Left kidney (tissue), 2 donors: Measurements from ENCODE around the gene MYO1G. TPM values are rescaled to one million over a fixed set of nuclear protein-coding genes. Genes with fewer than 3 reads are reported as not detected.
"Not testable (repeated sequence)": the region's sequence is repeated elsewhere in the genome, so short reads cannot be mapped to it uniquely, and the experiment has no call there.

ENCODE experiments used
- DNase-seq: peaks from one replicate; pipeline ENCODE4 v3.0.0-alpha.2; 2013
- polyA plus RNA-seq: library from polyadenylated mRNA; unstranded; fragments of 120-200 nt; gene quantifications from one replicate; pipeline ENCODE4 v1.2.1, GENCODE V29; 2013; ENCODE audit not compliant: insufficient read length

Gene MYO1G
- polyA plus RNA-seq, 1 donor, result 0.53 TPM

- no peak for DNase-seq
These were observed 35.2 kb downstream of the MYO1G start for GRCh38 chr7:44943631-44944030.

DNA sequence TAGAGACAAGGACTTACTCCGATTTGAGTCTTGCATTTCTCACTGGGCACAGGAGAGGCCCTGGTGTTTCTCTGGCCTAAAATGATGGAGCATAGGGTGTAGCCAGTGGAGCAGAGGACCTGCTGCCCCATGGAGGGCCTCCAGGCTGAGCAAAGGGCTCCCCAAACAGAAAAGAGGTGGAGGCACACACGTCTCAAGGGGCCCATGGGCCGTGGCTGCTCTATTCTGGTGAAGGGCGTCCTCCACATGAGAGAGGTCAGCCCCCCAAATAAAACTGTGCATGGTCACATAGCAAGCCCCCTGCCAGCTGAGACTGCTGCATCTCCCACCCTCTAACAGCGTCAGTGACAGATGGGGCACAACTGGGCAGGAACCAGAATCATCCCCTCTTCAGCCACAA, 41.4 kb downstream of the MYO1G start:
- DNase-seq, result no peak

DNA sequence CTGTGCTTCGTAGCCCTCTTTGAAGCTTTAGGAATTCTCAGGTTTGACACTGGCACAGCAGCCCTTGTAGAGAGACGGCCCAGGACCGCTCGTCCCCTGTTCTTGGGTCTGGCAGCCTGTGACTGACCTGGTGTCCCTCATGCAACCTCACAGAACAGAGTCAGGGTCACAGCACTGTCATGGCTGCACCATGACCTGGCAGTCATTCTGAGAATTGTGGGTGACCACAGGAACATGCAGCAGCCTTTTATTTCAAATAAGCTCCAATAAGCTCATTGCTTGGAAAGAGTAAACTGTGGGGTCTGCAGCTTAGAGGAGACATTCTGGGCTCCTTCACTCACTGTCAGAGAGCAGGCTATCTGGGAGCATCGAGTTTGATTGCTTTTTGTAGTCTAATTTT, 42.5 kb downstream of the MYO1G start:
- no peak for DNase-seq

DNA sequence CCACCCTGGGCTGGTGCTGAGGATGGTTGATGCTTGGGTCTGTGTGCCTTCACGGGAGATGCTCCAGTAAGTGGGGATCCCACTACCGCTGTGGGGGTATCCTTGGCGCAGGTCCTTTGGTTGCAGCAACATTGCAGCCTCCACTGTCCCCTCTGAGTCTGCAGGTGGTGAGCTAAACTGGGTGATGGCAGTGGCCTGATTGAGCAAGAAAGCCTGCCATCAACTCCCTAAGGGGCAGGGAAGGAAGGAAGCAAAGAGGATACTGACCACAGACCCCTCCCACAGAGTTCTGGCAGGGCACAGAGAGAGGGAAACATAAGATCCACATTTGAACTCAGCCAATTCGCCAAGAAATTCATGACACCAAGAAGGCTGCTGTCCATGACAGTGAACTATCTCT, 43.2 kb downstream of the MYO1G start:
- DNase-seq, result no peak

DNA sequence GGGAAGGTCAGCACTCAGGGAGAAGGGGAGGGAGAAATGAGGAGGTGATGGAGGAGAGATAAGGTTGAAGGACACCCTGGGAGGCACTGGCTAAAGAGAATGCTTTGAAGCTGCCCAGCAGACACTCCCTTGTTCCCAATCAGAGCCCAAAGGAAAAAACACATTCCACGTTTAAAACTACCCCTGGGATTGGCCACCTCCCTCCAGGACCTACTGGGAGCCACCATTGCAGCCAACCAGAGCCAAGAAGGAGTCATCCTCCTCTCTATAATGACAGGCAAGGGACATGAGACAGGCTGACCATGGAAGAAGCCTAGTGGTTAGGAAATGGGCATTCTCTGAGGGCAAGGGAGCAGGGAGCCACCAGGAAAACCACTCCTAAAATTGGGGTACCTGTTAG, 43.8 kb downstream of the MYO1G start:
- no peak for DNase-seq

DNA sequence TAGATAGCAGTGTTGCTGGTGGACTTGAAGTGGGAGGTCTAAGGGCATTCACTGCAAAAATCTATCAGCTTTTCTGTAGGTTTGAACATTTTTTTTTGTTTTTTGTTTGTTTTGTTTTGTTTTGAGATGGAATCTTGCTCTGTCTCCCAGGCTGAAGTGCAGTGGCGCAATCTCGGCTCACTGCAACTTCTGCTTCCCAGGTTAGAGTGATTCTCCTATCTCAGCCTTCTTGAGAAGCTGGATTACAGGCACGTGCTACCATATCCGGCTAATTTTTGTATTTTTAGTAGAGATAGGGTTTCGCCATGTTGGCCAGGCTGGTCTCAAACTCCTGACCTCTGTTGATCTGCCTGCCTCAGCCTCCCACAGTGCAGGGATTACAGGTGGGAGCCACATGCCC, 44.3 kb downstream of the MYO1G start:
- not testable (repeated sequence) for DNase-seq

DNA sequence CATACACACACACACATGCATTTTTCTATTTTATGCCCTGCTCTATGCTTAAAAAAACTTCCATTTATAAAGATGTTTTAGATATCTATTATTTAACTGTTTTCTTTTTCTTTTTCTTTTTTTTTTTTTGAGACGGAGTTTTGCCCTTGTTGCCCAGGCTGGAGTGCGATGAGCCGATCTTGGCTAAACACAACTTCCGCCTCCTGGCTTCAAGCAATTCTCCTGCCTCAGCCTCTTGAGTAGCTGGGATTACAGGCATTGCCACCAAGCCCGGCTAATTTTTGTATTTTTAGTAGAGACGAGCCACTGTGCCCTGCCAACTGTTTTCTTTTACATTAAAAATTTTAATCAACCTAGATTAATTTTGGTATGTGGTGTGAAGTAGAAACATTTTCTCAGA, 47.9 kb downstream of the MYO1G start:
- DNase-seq, result no peak

GRCh38 chr7:44922351-44922694, 56.5 kb downstream of the MYO1G start:
- no peak for DNase-seq

DNA sequence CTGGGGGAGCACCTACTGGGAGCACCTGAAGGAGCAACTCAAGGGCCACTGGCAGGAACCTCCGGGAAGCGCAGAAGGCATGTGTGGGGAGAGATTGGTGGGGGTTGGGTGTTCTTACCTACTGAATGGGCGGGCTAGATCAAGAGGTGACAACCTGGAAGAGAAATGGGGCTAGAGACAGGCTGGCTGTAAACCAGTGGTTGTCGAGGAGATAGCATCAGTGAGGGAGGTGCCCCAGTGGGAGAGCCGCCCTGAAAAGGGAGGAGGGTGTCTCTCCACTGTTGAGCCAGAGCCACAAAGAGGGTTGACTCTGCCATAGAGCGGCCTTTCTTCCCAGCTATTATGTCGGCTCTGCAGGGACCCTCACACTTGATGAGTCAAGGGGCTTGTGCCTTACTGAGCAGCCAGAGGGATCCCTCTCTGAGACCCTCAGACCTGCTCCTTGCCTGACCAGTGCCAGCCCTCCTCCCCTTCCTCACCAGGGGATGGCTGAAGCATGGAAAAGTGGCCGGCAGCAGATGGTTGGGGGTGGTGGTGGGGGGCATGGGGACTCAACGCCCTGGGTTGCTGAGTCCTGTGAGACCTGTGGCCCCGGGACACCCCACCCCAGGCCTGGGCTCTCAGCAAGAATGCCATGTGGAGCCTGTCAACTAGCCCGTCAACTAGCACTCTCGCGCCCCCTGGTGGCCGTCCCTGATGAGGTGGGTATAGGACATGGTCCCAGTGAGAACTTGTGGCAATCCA, 57.0 kb downstream of the MYO1G start:
- DNase-seq, result peak; percentile 59

DNA sequence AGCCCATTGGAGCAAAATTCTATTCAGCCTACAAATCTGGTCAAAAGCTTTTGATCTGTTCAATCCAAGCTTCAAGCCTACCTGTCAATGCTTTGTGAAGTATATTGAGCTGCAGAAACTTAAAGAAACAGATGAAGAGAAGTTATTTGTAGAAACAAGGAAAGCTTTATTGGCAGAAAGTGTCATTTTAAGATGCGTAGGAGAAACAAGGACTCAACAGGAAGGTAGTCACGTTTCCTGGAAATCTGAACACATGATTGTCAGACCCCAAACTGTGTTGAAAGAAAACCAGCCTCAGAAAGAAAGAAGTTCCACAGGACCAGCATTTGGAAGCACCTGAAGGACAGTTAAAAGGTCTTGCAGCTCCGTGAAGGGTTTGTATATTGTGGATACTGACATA, 58.7 kb downstream of the MYO1G start:
- DNase-seq, result no peak

DNA sequence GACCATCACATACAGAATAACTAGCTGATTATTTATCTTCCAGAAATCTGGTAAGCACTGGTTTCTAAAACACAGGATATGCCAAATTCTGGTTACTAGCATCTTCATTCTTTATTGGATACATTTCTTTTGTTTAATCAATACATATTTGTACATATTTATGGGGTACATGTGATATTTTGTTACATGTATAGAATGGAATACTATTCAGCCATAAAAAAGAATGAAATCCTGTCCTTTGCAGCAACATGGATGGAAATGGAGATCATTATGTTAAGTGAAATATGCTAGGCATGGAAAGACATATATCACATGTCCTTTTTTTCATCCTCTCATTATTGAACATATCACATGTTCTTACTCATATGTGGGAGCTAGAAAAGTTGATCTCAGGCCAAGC, 60.8 kb downstream of the MYO1G start:
- no peak for DNase-seq

- no peak for DNase-seq
These were observed 61.4 kb downstream of the MYO1G start for GRCh38 chr7:44917465-44917864.

- DNase-seq, result no peak
These were observed 63.7 kb downstream of the MYO1G start for GRCh38 chr7:44914992-44915607.

DNA sequence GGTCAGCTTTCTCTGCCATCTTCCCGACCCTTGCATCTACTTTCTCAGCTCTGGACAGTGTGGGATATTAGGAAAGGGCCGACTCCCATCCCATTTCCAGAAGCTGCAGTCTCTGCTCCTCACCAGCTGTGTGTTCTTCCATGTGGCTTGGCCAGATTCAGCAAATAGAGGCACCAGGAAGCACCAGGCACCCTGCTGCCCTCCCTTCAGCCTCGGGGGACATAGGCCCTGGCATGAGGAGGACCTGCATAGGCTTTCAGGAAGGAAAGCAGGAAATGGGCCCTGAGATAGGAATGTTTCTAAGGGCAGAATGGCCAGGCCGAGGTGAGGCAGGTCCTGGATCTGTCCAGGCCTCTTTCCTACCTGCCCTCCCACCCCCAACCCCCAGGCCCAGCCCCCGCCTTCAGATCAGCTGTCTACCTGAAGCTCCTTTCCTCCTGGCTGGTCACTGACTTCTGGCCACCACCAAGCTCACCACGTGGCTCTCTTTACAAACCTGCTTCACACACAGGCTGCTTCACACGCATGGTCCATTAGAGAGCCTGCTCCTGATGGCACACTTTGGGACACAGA, 66.0 kb downstream of the MYO1G start:
- DNase-seq, result peak; percentile 15

Other genes with a start within 250 kb of the MYO1G start
- gene ZMIZ2, start 230.2 kb downstream of the MYO1G start, polyA plus RNA-seq, result 77.5 TPM
- gene PPIA, start 182.3 kb downstream of the MYO1G start, polyA plus RNA-seq, result 1,199 TPM
- 291 TPM for gene H2AZ2, start 130.9 kb downstream of the MYO1G start, polyA plus RNA-seq
- gene PURB, start 93.5 kb downstream of the MYO1G start, polyA plus RNA-seq, result 43.5 TPM
- 27.0 TPM for gene CCM2, start 21.2 kb upstream of the MYO1G start, polyA plus RNA-seq
- 8.6 TPM for gene NACAD, start 110.0 kb upstream of the MYO1G start, polyA plus RNA-seq
- 55.2 TPM for gene TBRG4, start 132.7 kb upstream of the MYO1G start, polyA plus RNA-seq
- 8.2 TPM for gene RAMP3, start 178.8 kb upstream of the MYO1G start, polyA plus RNA-seq